PFSK-1 (cell line): ENCODE results near the gene PRSS38.

Experiments
- POLR2AphosphoS5 ChIP-seq: IDR thresholded peaks from 2 replicates; pipeline ENCODE4 v1.6.1; 2012; ENCODE audit warnings: low read depth, mild to moderate bottlenecking, control low read depth, low read length, moderate library complexity
- REST ChIP-seq, 2 experiments: IDR thresholded peaks; 2 replicates each; pipeline versions ENCODE4 v1.6.1 to v1.8.0; 2011 to 2012; ENCODE audit warnings: low read depth in 2 of 2, low read length in 2 of 2, control low read depth in 1 of 2, inconsistent platforms in 1 of 2, mild to moderate bottlenecking in 1 of 2, moderate library complexity in 1 of 2; ENCODE audit not compliant: insufficient read depth in 1 of 2
- SIN3A ChIP-seq: IDR thresholded peaks from 2 replicates; pipeline ENCODE4 v1.6.1; 2012; ENCODE audit warnings: mild to moderate bottlenecking, low read length, moderate library complexity, borderline replicate concordance; ENCODE audit not compliant: insufficient read depth
- TAF1 ChIP-seq: IDR thresholded peaks from 2 replicates; pipeline ENCODE4 v1.6.1; 2012; ENCODE audit warnings: low read length, control low read depth, borderline replicate concordance; ENCODE audit not compliant: insufficient read depth

DNA sequence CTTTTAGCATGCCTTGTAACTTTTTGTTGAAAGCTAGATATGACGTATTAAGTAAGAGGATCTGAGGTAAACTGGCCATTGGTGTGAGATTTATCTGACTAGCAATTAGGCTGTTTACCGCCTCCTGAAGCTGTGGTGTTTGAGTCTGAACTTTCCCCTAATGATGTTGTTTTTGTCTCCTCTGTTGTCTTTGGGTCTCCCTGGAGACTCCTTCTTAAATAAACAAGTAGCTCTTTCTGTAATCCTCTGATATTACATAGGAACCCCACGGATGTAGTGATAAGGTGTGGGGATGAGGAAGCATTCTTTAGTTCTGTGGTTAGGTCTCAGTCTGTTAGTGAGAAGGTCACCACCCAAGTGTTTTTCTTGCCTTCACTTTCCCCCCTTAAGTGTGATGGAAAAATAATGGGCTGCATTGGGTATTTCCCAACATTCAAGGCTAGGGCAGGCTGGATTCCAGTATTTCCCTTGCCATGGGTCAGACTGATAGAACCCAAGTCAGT is 33.0 kb downstream of the PRSS38 start:
- TF ChIP-seq POLR2AphosphoS5, result no peak
- TF ChIP-seq REST (IDR thresholded peaks at IDR 0.05; ENCODE audit: insufficient read depth in 1 of 2, low read depth in 2 of 2, low read length in 2 of 2), result no peak
- no peak for TF ChIP-seq TAF1
- TF ChIP-seq SIN3A, result no peak
